NCI-H1930 (cell line): ENCODE data around the gene KCNK18.

Experiments
- DNase-seq, 2 experiments: peaks; one replicate each; lab custom pipeline; 2025; lab: John Stamatoyannopoulos, UW

KCNK18 gene

GRCh38 chr10:117197189-117197588 is at the start of gene KCNK18:
Gene KCNK18, plus strand, starts transcription at chr10:117197489. Its CDS starts 0 bp downstream, at chr10:117197489.
- no peak for DNase-seq

GRCh38 chr10:117148284-117148683 is 49.0 kb upstream of the KCNK18 start:
- DNase-seq, result no peak

- DNase-seq, result no peak
These were observed 44.6 kb upstream of the KCNK18 start for GRCh38 chr10:117152668-117153067.

- no peak for DNase-seq
These were observed 39.0 kb upstream of the KCNK18 start for GRCh38 chr10:117158297-117158696.

GRCh38 chr10:117159390-117159789 is 37.9 kb upstream of the KCNK18 start:
- DNase-seq, result no peak

- DNase-seq, result no peak
These were observed 36.7 kb upstream of the KCNK18 start for GRCh38 chr10:117160567-117160966.

GRCh38 chr10:117161386-117162033 is 35.8 kb upstream of the KCNK18 start:
- DNase-seq, result no peak

- no peak for DNase-seq
These were observed 34.9 kb upstream of the KCNK18 start for GRCh38 chr10:117162093-117163060.

- peak in 1 of 2 experiments; percentile 3 for DNase-seq
These were observed 34.0 kb upstream of the KCNK18 start for GRCh38 chr10:117163061-117163953.

- DNase-seq, result no peak
These were observed 33.2 kb upstream of the KCNK18 start for GRCh38 chr10:117163954-117164548.

- no peak for DNase-seq
These were observed 32.4 kb upstream of the KCNK18 start for GRCh38 chr10:117164592-117165537.

GRCh38 chr10:117165538-117166417 is 31.5 kb upstream of the KCNK18 start:
- DNase-seq, result peak in 1 of 2 experiments; percentile 3

- no peak for DNase-seq
These were observed 30.6 kb upstream of the KCNK18 start for GRCh38 chr10:117166418-117167345.

GRCh38 chr10:117167346-117167788 is 29.9 kb upstream of the KCNK18 start:
- DNase-seq, result no peak

GRCh38 chr10:117167789-117168674 is 29.3 kb upstream of the KCNK18 start:
- peak in 1 of 2 experiments; percentile 57 for DNase-seq

- DNase-seq, result no peak
These were observed 28.6 kb upstream of the KCNK18 start for GRCh38 chr10:117168729-117169128.

GRCh38 chr10:117169480-117169879 is 27.8 kb upstream of the KCNK18 start:
- no peak for DNase-seq
